GM19099 (cell line): Measurements from ENCODE around the gene LTA4H.
A peak's percentile ranks its signal among the peaks of the same experiment; 100 is the strongest.

Source experiments
- POLR2A ChIP-seq: IDR thresholded peaks from 3 replicates; pipeline ENCODE4 v1.6.1; 2011; ENCODE audit warnings: low read depth; ENCODE audit not compliant: insufficient read length; ENCODE audit errors: extremely low read depth

The LTA4H gene

GRCh38 chr12:96035283-96036236 is at the start of gene LTA4H:
Gene LTA4H (minus strand): TSS chr12:96035587. CDS start chr12:96035519, 68 bp downstream.
- TF ChIP-seq POLR2A = peak; percentile 90

- no peak for TF ChIP-seq POLR2A
Measured at GRCh38 chr12:96084624-96085023, 49.2 kb upstream of the LTA4H start.

GRCh38 chr12:96083020-96083719 is 47.8 kb upstream of the LTA4H start:
- TF ChIP-seq POLR2A = no peak

- no peak for TF ChIP-seq POLR2A
Measured at GRCh38 chr12:96081596-96081995, 46.2 kb upstream of the LTA4H start.

DNA sequence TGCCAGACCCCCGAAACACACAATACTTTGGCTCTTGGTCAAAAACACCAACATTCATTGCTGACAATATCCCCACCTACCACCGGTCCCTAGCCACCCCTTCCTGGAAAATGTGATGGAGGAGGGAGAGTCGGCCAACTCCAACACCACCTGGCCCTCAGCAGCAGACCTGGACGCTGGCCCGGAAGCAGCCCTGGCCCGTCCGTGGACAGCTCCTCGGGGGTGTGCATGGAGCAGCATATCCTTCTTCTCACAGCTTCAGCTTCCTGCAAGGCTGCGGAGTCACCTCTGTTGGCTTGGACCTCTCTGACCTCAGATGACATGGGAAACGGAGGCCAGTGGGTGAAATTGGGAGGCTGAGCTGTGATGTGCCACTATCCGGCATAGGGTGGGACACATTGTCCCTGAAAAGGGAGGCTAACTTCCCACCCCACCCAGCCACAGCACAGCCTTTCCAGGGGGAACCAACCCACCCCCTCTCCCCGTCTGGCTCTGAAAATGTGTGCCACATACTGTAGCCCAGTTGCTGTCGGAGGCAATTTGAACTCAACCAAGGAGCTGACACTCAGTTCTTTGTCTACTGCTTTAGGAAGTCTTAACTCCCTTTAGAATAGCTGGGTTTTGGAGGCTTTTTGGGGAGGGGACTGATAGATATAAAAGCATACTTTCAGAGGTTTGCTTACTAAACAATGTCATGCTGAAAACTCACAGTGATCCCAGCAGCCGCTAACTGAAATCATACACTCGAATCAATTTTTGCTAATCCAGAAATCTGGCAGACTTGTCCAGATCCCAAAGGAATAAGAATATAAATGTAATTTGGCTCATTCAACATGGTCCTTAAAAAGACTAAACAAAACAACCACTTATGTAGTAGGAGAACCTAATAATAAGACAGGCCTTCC is 43.1 kb upstream of the LTA4H start:
- TF ChIP-seq POLR2A = no peak

GRCh38 chr12:96077081-96077480 is 41.7 kb upstream of the LTA4H start:
- TF ChIP-seq POLR2A = no peak

GRCh38 chr12:96075560-96075959 is 40.2 kb upstream of the LTA4H start:
- no peak for TF ChIP-seq POLR2A

GRCh38 chr12:96073346-96074330 is 38.3 kb upstream of the LTA4H start:
- TF ChIP-seq POLR2A = no peak

- TF ChIP-seq POLR2A = no peak
Measured at GRCh38 chr12:96070670-96071279, 35.4 kb upstream of the LTA4H start.

- TF ChIP-seq POLR2A = no peak
Measured at GRCh38 chr12:96069511-96070231, 34.3 kb upstream of the LTA4H start.

DNA sequence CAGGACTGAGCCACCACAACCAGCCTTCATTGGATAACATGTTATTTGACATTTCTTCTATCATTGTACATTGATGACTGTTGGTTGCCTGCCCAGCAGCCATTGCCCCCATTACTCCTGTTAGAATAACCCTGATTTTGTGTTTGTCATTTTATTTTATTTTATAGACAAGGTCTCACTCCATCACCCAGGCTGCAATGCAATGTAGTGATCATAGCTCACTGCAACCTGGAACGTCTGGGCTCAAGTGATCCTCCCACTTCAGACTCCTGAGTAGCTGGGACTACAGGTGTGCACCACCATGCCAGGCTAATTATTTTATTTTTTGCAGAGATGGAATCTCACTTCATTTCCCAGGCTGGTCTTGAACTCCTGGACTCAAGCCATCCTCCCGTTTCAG is 33.2 kb upstream of the LTA4H start:
- no peak for TF ChIP-seq POLR2A

- no peak for TF ChIP-seq POLR2A
Measured at GRCh38 chr12:96068111-96068510, 32.7 kb upstream of the LTA4H start.

GRCh38 chr12:96064966-96065365 is 29.6 kb upstream of the LTA4H start:
- TF ChIP-seq POLR2A = no peak
